Mucosa of gallbladder (tissue), 1 donor: ENCODE data around the gene GATAD2B. TPM values are rescaled to one million over a fixed set of nuclear protein-coding genes. Genes with fewer than 3 reads are reported as not detected.
A peak's percentile ranks its signal among the peaks of the same experiment; 100 is the strongest.
"Not testable (repeated sequence)": the region's sequence is repeated elsewhere in the genome, so short reads cannot be mapped to it uniquely, and the experiment has no call there.

Source experiments
- DNase-seq: peaks from one replicate; pipeline ENCODE4 v3.0.0-alpha.2; 2020; ENCODE audit warnings: low spot score
- total RNA-seq: library from RNA; stranded (reverse); gene quantifications from one replicate; pipeline ENCODE4 v1.2.1, GENCODE V29; 2021
- donor health status: DM: no; HTN: no; CAD: no.

The GATAD2B gene
- total RNA-seq, 1 donor from 2014 or later: 42.5 TPM

GRCh38 chr1:153778051-153778823 lies 144.5 kb downstream of the GATAD2B start:
- no peak for DNase-seq

- no peak for DNase-seq
These were observed 145.1 kb downstream of the GATAD2B start for GRCh38 chr1:153777648-153778047.

- DNase-seq: no peak
These were observed 145.9 kb downstream of the GATAD2B start for GRCh38 chr1:153776845-153777370.

- DNase-seq: no peak
These were observed 146.4 kb downstream of the GATAD2B start for GRCh38 chr1:153776352-153776751.

GRCh38 chr1:153775458-153776327 lies 147.1 kb downstream of the GATAD2B start:
- peak; percentile 39 for DNase-seq

GRCh38 chr1:153774780-153775457 lies 147.9 kb downstream of the GATAD2B start, which contains the start of gene SLC27A3:
TSS of gene SLC27A3 (plus strand) at chr1:153775407. CDS start at chr1:153775498, 91 bp downstream.
- DNase-seq: peak; percentile 66

- DNase-seq: no peak
These were observed 148.7 kb downstream of the GATAD2B start for GRCh38 chr1:153774026-153774595.

- DNase-seq: no peak
These were observed 149.5 kb downstream of the GATAD2B start for GRCh38 chr1:153773096-153773921.

- no peak for DNase-seq
These were observed 150.8 kb downstream of the GATAD2B start for GRCh38 chr1:153771841-153772593.

GRCh38 chr1:153771261-153771660 lies 151.5 kb downstream of the GATAD2B start:
- no peak for DNase-seq

GRCh38 chr1:153770797-153771196 lies 152.0 kb downstream of the GATAD2B start:
- no peak for DNase-seq

GRCh38 chr1:153769221-153769620 lies 153.6 kb downstream of the GATAD2B start:
- no peak for DNase-seq

GRCh38 chr1:153768316-153769181 lies 154.2 kb downstream of the GATAD2B start:
- no peak for DNase-seq

- DNase-seq: no peak
These were observed 155.3 kb downstream of the GATAD2B start for GRCh38 chr1:153767519-153767918.

- DNase-seq: not testable (repeated sequence)
These were observed 156.1 kb downstream of the GATAD2B start for GRCh38 chr1:153766663-153767062.

- no peak for DNase-seq
These were observed 158.5 kb downstream of the GATAD2B start for GRCh38 chr1:153764310-153764709.

- no peak for DNase-seq
These were observed 159.2 kb downstream of the GATAD2B start for GRCh38 chr1:153763365-153764225.

GRCh38 chr1:153760440-153760839 lies 162.3 kb downstream of the GATAD2B start:
- no peak for DNase-seq
